ENCODE data around the gene ARTN.

DNA sequence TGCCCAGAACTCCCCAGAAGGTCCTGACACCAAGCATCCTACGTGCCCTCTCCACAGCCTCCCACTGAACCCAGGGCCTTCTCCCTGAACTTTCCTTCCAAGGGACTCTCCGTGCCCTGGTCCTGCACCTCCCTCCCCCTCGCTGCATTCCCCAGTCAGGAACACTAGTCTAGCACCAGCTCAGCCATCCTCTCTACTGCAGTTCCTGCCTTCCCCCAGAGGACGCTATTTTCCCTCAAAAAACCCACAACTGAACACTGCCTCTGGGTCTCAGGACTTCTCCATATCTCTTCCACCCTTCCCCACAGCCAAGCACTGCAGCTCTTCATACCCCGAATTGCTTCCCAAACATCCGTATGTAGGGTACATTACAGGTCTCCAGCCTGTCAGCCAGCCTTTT, 12.6 kb upstream of the ARTN start:
- TF ChIP-seq CTCF (conservative IDR thresholded peaks at IDR 0.05) (no peak), EZH2 (IDR thresholded peaks at IDR 0.05; ENCODE audit: low read depth) (no peak)
